Type B pancreatic cell (in vitro differentiated cells): ENCODE measurements around the gene ANKDD1A. TPM values are rescaled to one million over a fixed set of nuclear protein-coding genes. Genes with fewer than 3 reads are reported as not detected.

ENCODE experiments used
- DNase-seq: peaks from one replicate; pipeline ENCODE4 v3.0.0; 2021; ENCODE audit warnings: mixed read lengths; ENCODE audit not compliant: unreplicated experiment; ENCODE audit errors: extremely low spot score
- H3K27ac Mint-ChIP-seq: 2 replicates; pipeline ENCODE4 v1.8.0; 2021; ENCODE audit warnings: mild to moderate bottlenecking, mixed read lengths
- H3K27me3 Mint-ChIP-seq: 2 replicates; pipeline ENCODE4 v1.8.0; 2021; ENCODE audit warnings: mixed read lengths
- H3K36me3 Mint-ChIP-seq: 2 replicates; pipeline ENCODE4 v1.8.0; 2021; ENCODE audit warnings: mixed read lengths
- H3K4me1 Mint-ChIP-seq: one replicate; pipeline ENCODE4 v1.8.0; 2021; ENCODE audit warnings: mixed read lengths; ENCODE audit not compliant: unreplicated experiment
- H3K4me3 Mint-ChIP-seq: 2 replicates; pipeline ENCODE4 v1.8.0; 2021; ENCODE audit warnings: mild to moderate bottlenecking, mixed read lengths
- H3K9me3 Mint-ChIP-seq: 2 replicates; pipeline ENCODE4 v1.8.0; 2021; ENCODE audit warnings: mixed read lengths
- CTCF ChIP-seq: fragments of 200-600 bp; sonication (generic); conservative IDR thresholded peaks from 2 replicates; pipeline ENCODE4 v1.5.0; 2021; ENCODE audit warnings: antibody characterized with exemption, mild to moderate bottlenecking
- total RNA-seq: library from RNA; stranded (reverse); gene quantifications from 2 replicates; pipeline ENCODE4 v1.2.1, GENCODE V29; 2021; ENCODE audit warnings: low replicate concordance

ANKDD1A gene
- total RNA-seq, 1 donor from 2014 or later = 3.2 TPM

- no peaks in the 10 kb centered on the region for H3K9me3 Mint-ChIP-seq
- no peak for DNase-seq
- no peak overlapping the region for H3K4me3 Mint-ChIP-seq
- peaks cover 15% of the 10 kb centered on the region for H3K4me1 Mint-ChIP-seq
- H3K27ac Mint-ChIP-seq = no peak overlapping the region
- peaks cover 18% of the 10 kb centered on the region for H3K36me3 Mint-ChIP-seq
- no peak for TF ChIP-seq CTCF
- H3K27me3 Mint-ChIP-seq = no peaks in the 10 kb centered on the region
These were observed 63.7 kb downstream of the ANKDD1A start for GRCh38 chr15:64975390-64975789.

GRCh38 chr15:64979252-64979710, 67.6 kb downstream of the ANKDD1A start:
- Mint-ChIP-seq H3K36me3 (peaks cover 20% of the 10 kb centered on the region), H3K4me1 (peaks cover 21% of the 10 kb centered on the region), H3K27ac (peak overlapping the region; percentile 35), H3K4me3 (peak overlapping the region; percentile 40), H3K27me3 (no peaks in the 10 kb centered on the region), H3K9me3 (no peaks in the 10 kb centered on the region)
- no peak for TF ChIP-seq CTCF
- no peak for DNase-seq

GRCh38 chr15:64981812-64982431, 70.2 kb downstream of the ANKDD1A start:
- Mint-ChIP-seq H3K27ac (peak overlapping the region; percentile 53), H3K9me3 (no peaks in the 10 kb centered on the region), H3K4me1 (peaks cover 35% of the 10 kb centered on the region), H3K36me3 (peaks cover 23% of the 10 kb centered on the region), H3K4me3 (no peak overlapping the region), H3K27me3 (no peaks in the 10 kb centered on the region)
- DNase-seq = no peak
- TF ChIP-seq CTCF = no peak

- no peak for DNase-seq
- no peaks in the 10 kb centered on the region for H3K27me3 Mint-ChIP-seq
- H3K4me3 Mint-ChIP-seq = no peak overlapping the region
- H3K4me1 Mint-ChIP-seq = peaks cover 38% of the 10 kb centered on the region
- peaks cover 24% of the 10 kb centered on the region for H3K36me3 Mint-ChIP-seq
- TF ChIP-seq CTCF = no peak
- no peaks in the 10 kb centered on the region for H3K9me3 Mint-ChIP-seq
- H3K27ac Mint-ChIP-seq = peak overlapping the region; percentile 53
These were observed 70.8 kb downstream of the ANKDD1A start for GRCh38 chr15:64982472-64982871.

- H3K4me3 Mint-ChIP-seq = peak overlapping the region; percentile 3
- H3K9me3 Mint-ChIP-seq = no peaks in the 10 kb centered on the region
- DNase-seq = no peak
- no peaks in the 10 kb centered on the region for H3K27me3 Mint-ChIP-seq
- H3K27ac Mint-ChIP-seq = peak overlapping the region; percentile 63
- H3K36me3 Mint-ChIP-seq = peaks cover 11% of the 10 kb centered on the region
- TF ChIP-seq CTCF = no peak
- peaks cover 36% of the 10 kb centered on the region for H3K4me1 Mint-ChIP-seq
These were observed 73.8 kb downstream of the ANKDD1A start for GRCh38 chr15:64985366-64986033.
